Subcutaneous adipose tissue (tissue), 4 donors: Measurements from ENCODE around the gene PGM2L1. TPM values are rescaled to one million over a fixed set of nuclear protein-coding genes. Genes with fewer than 3 reads are reported as not detected.

Source experiments
- total RNA-seq, 4 donors: library from RNA; depleted of rRNA; stranded (reverse); fragments of >200 nt; gene quantifications; one replicate each; pipeline ENCODE4 v1.1.0, GENCODE V29; 2016
- TF ChIP-seq, protein P1 (sequence below): fragments of 450-650 bp; IDR thresholded peaks from one replicate; pipeline ENCODE4 v1.5.1; 2016; ENCODE audit warnings: low read depth, mild to moderate bottlenecking, control low read depth, antibody characterized with exemption, moderate library complexity

The PGM2L1 gene
- total RNA-seq, 4 donors from 2014 or later: 2.1 to 8.7 (median 3.8) TPM

DNA sequence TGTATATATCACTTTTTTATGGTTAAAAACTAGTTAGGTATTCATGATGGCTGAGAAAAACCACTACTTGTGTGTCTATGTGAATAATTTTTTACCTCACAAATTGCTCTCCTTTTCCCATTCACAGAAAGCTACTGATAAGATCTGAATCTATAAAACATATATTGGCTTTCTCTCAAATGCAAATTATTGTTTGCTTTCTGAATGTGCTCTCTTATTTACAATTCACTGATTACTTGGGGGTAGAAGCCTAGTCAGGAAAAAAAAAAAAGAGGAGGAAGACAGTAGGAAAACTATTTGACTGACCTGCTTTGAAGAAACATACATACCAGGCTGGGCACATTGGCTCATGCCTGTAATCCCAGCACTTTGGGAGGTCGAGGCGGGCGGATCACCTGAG lies 20.5 kb downstream of the PGM2L1 start:
- TF ChIP-seq, protein P1, sequence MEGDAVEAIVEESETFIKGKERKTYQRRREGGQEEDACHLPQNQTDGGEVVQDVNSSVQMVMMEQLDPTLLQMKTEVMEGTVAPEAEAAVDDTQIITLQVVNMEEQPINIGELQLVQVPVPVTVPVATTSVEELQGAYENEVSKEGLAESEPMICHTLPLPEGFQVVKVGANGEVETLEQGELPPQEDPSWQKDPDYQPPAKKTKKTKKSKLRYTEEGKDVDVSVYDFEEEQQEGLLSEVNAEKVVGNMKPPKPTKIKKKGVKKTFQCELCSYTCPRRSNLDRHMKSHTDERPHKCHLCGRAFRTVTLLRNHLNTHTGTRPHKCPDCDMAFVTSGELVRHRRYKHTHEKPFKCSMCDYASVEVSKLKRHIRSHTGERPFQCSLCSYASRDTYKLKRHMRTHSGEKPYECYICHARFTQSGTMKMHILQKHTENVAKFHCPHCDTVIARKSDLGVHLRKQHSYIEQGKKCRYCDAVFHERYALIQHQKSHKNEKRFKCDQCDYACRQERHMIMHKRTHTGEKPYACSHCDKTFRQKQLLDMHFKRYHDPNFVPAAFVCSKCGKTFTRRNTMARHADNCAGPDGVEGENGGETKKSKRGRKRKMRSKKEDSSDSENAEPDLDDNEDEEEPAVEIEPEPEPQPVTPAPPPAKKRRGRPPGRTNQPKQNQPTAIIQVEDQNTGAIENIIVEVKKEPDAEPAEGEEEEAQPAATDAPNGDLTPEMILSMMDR: no peak

DNA sequence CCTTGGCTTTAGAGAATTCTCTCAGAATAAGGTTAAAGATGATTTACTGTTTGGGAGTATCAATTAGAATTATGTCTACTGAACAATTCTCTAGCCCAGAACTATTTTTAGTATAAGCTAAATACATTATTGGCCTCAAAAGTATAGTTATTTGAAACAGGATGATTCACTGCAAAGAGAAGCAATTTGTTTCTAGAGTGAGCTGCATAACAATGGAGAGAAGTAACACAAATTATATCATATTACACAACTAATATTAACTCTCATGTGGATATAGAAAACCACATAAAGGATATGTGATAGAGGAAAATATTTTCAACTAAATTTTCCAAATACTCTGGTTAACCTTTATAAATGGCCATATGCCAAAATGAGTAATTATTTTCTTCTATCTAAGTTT lies 24.9 kb downstream of the PGM2L1 start:
- TF ChIP-seq, protein P1: no peak

DNA sequence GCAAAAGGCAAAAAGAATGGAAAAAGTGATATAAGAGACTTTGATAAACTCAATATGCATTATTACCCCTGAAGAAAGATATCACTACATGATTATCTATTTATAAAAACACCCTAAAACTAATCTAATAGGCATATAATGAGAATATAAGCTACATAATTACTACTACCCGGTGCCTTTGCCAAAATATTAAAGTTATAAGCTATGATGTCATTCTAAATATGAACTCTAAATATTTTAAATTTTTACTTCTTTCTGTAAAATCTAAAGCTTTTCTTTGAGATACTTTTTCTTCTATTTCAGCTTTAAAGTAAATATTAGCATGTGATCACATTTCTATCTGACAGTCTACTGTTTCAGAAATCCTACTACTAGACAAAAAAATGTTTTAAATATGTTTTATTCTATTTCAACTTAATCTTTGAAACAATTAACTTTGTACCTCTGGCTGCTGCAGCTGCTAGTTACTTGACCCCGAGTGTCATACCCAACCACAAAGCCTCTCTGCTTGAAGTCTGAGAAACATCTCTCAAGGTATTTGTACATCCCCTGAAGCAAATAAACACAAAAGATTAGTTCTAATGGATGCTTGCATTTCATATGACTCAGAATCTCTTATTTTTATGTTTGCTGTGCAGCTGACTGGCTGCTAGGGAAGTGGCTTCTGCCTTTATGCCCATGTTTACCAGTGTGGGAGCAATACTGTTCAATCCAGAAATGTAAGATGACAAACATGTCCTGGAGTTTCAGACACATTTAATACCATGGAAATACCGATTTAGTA lies 26.8 kb downstream of the PGM2L1 start:
- TF ChIP-seq, protein P1: no peak

DNA sequence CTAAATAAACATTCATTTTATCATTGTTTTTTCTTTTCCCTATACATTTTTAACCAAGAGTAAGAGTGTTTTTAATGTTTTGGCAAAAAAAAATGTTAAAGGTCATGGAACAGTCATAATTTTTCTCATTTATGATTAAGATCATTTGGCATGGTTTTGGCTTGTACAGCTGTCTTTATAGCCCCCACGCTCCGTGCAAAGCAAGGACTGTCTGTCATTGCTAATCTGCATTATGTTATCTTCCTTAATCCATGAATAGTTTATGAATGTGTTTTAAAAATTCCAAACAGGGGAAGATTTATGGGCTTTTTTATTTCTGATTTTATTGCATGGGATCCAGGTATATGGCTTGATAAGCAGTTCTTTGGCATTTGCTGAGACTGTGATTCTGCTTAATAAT lies 28.1 kb downstream of the PGM2L1 start:
- TF ChIP-seq, protein P1: no peak

DNA sequence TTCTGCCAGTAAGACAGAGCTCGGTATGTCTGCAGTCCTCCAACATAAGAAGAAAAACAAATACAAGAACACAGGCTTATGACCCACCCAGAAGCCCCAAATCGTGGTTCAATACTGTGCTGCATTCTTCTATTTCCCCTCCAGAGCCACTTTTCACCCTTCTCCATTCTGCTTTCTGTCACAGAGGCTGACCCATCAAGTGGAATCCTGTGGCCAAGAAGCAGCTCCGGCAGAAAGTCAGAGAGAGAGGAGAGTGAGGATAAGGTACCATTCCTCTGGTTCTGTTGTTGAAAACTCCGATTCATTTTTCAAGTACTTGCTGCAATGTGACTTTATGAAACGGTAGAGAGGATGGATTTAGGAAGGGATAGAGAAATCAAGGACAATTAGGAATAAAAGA lies 30.4 kb downstream of the PGM2L1 start:
- TF ChIP-seq, protein P1: no peak

DNA sequence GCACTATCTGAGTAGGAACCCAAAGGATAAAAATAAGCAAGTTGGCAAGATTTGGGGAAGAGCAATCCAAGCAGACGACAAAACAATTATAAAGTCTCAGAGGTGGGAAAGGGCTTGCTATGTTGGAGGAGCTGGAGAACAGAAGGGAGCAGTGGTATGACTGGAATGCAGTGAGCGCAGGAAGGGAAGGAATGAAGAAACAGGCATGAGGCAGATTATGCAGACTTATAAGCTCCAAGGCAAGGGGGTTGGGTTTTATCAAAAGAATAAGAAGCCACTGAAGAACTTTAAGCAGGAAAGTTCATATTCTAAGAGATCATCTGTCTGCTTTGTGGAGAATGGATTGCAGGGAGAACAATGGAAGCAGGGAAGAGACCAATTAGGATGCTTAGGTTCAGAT lies 31.7 kb downstream of the PGM2L1 start:
- TF ChIP-seq, protein P1: no peak

DNA sequence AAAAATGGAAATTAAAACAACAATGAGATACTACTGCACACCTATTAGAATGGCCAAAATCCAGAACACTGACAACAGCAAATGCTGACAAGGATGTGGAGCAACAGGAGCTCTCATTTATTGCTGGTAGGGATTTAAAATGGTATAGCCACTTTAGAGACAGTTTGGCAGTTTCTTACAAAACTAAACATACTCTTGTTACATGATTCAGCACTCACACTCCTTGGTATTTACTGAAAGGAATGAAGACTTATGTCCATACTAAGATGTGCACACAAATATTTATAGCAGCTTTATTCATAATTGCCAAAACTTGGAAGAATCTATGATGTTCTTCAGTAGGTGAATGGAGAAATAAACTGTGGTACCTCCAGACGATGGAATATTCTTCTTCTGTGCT lies 40.8 kb downstream of the PGM2L1 start:
- TF ChIP-seq, protein P1: no peak
